ENCODE results near the gene ADGB. TPM values are rescaled to one million over a fixed set of nuclear protein-coding genes. Genes with fewer than 3 reads are reported as not detected.

ADGB gene
- total RNA-seq = under 1 TPM in 1 of 6 experiments, not detected in 5; 0.06 TPM
- long read RNA-seq = 0 reads

- Histone ChIP-seq H3K4me3 (peak within 1 kb of the TSS; percentile 22 to 41 (median 32)), H3K27ac (no peak within 1 kb of the TSS), H3K27me3 (no peaks in the 10 kb centered on the region), H3K4me1 (no peaks in the 10 kb centered on the region), H3K9me3 (no peaks in the 10 kb centered on the region), H3K36me3 (no peaks in the 10 kb centered on the region)
- WGBS (ENCODE audit: insufficient coverage, low coverage, low lambda C conversion rate, missing lambda C conversion rate) = 9% methylated on average over 8 of the region's 32 CpGs
- no peak for TF ChIP-seq POLR2A (IDR thresholded peaks at IDR 0.05)
- TF ChIP-seq CTCF (IDR thresholded peaks at IDR 0.05) = no peak
- DNase-seq = peak; percentile 62 to 75 (median 69)
- intact Hi-C loops (cut with DNase I) = no loop called here
- peak; percentile 84 to 88 (median 86) for ATAC-seq
Observed at GRCh38 chr6:146598772-146599405, at the start of gene ADGB. Gene ADGB (plus strand): TSS chr6:146598972. CDS start chr6:146599041, 69 bp downstream.

GRCh38 chr6:146550911-146551310 is 47.9 kb upstream of the ADGB start:
- WGBS (ENCODE audit: insufficient coverage, low coverage, low lambda C conversion rate, missing lambda C conversion rate) = 42% methylated on average over 6 of the region's 6 CpGs
- intact Hi-C loops (cut with DNase I) = no loop called here
- Histone ChIP-seq H3K27ac (no peak overlapping the region), H3K9me3 (no peaks in the 10 kb centered on the region), H3K4me3 (no peak overlapping the region), H3K36me3 (peaks cover 0 to 18% (median 7%) of the 10 kb centered on the region in 4 donors), H3K27me3 (no peaks in the 10 kb centered on the region), H3K4me1 (peaks cover 0 to 15% (median 8%) of the 10 kb centered on the region in 4 donors)
- TF ChIP-seq POLR2A (IDR thresholded peaks at IDR 0.05) (no peak), CTCF (IDR thresholded peaks at IDR 0.05) (no peak)
- ATAC-seq (peak; percentile 57 to 77 (median 70)), DNase-seq (no peak)

- intact Hi-C loops (cut with DNase I) = no loop called here
- Histone ChIP-seq H3K4me3 (no peak overlapping the region), H3K27me3 (no peaks in the 10 kb centered on the region), H3K36me3 (peaks cover 0 to 18% (median 7%) of the 10 kb centered on the region in 4 donors), H3K27ac (no peak overlapping the region), H3K9me3 (no peaks in the 10 kb centered on the region), H3K4me1 (peaks cover 0 to 8% (median 5%) of the 10 kb centered on the region in 4 donors)
- ATAC-seq (no peak), DNase-seq (no peak)
- WGBS (ENCODE audit: insufficient coverage, low coverage, low lambda C conversion rate, missing lambda C conversion rate) = 76% methylated on average over 7 of the region's 7 CpGs
- TF ChIP-seq POLR2A (IDR thresholded peaks at IDR 0.05) (no peak), CTCF (IDR thresholded peaks at IDR 0.05) (no peak)
Observed at GRCh38 chr6:146551545-146551944, 47.2 kb upstream of the ADGB start.

- Histone ChIP-seq H3K4me1 (peaks cover 0 to 6% (median 0%) of the 10 kb centered on the region in 4 donors), H3K27ac (no peak overlapping the region), H3K36me3 (peaks cover 0 to 18% (median 7%) of the 10 kb centered on the region in 4 donors), H3K4me3 (no peak overlapping the region), H3K9me3 (no peaks in the 10 kb centered on the region), H3K27me3 (no peaks in the 10 kb centered on the region)
- ATAC-seq (no peak), DNase-seq (no peak)
- no peak for TF ChIP-seq CTCF (IDR thresholded peaks at IDR 0.05)
- TF ChIP-seq POLR2A (IDR thresholded peaks at IDR 0.05) = no peak
- 65% methylated on average over 7 of the region's 7 CpGs for WGBS (ENCODE audit: insufficient coverage, low coverage, low lambda C conversion rate, missing lambda C conversion rate)
- intact Hi-C loops (cut with DNase I) = no loop called here
Observed at GRCh38 chr6:146553377-146554135, 45.2 kb upstream of the ADGB start.

Measured in right lobe of liver (tissue), 6 donors.